Muscle of back (tissue), 11 donors: ENCODE measurements around the gene IFT52. TPM values are rescaled to one million over a fixed set of nuclear protein-coding genes. Genes with fewer than 3 reads are reported as not detected.
A peak's percentile ranks its signal among the peaks of the same experiment; 100 is the strongest.

ENCODE experiments used
- DNase-seq, 3 donors: peaks; one replicate each; pipeline versions ENCODE4 v3.0.0 to v3.0.0-alpha.2; 2013
- polyA plus RNA-seq, 10 donors: library from polyadenylated mRNA; unstranded; fragments of 120-200 nt; gene quantifications; one replicate each; pipeline ENCODE4 v1.2.1, GENCODE V29; 2013; ENCODE audit not compliant: insufficient read length in 10 of 10

The IFT52 gene
- polyA plus RNA-seq, 10 donors = 24.9 to 40.1 (median 29.5) TPM

- DNase-seq = no peak
Observed at GRCh38 chr20:43682446-43682845, 91.7 kb downstream of the IFT52 start.

GRCh38 chr20:43686820-43687219, 96.1 kb downstream of the IFT52 start:
- DNase-seq = no peak

GRCh38 chr20:43689165-43689564, 98.4 kb downstream of the IFT52 start:
- no peak for DNase-seq

GRCh38 chr20:43690943-43691598, 100.3 kb downstream of the IFT52 start:
- DNase-seq = no peak

GRCh38 chr20:43691928-43692524, 101.3 kb downstream of the IFT52 start:
- peak in 2 of 3 donors; percentile 5 to 44 for DNase-seq

- DNase-seq = no peak
Observed at GRCh38 chr20:43694763-43695162, 104.0 kb downstream of the IFT52 start.

GRCh38 chr20:43695571-43695970, 104.8 kb downstream of the IFT52 start:
- no peak for DNase-seq

Other genes starting within 250 kb of the IFT52 start
- gene SRSF6, start 133.0 kb upstream of the IFT52 start, polyA plus RNA-seq = 100 to 1,000 TPM; 125 to 206 (median 155) TPM
- gene L3MBTL1, start 83.2 kb upstream of the IFT52 start, polyA plus RNA-seq = 10 to 100 TPM in 4 of 10 donors, 1 to 10 TPM in 6; 3.8 to 12.2 (median 6.3) TPM
- 1 to 10 TPM in 4 of 10 donors, under 1 TPM in 6; 0.26 to 3.5 (median 0.85) TPM for gene SGK2, start 31.9 kb upstream of the IFT52 start, polyA plus RNA-seq
- gene MYBL2, start 76.2 kb downstream of the IFT52 start, polyA plus RNA-seq = 10 to 100 TPM; 10.8 to 26.4 (median 16.0) TPM
- gene GTSF1L, start 136.1 kb downstream of the IFT52 start, polyA plus RNA-seq = not detected